MG63 (cell line): Measurements from ENCODE around the gene NTRK3. TPM values are rescaled to one million over a fixed set of nuclear protein-coding genes. Genes with fewer than 3 reads are reported as not detected.
A peak's percentile ranks its signal among the peaks of the same experiment; 100 is the strongest.
"Not testable (repeated sequence)": the region's sequence is repeated elsewhere in the genome, so short reads cannot be mapped to it uniquely, and the experiment has no call there.

Experiments
- DNase-seq: peaks from one replicate; pipeline ENCODE4 v3.0.0-alpha.2; 2020
- H3K27me3 ChIP-seq: fragments of 250-450 bp; sonication (Bioruptor Pico); 2 replicates; pipeline ENCODE4 v1.5.1; 2020; ENCODE audit warnings: mild to moderate bottlenecking, moderate library complexity
- H3K36me3 ChIP-seq: fragments of 250-450 bp; sonication (Bioruptor Pico); 2 replicates; pipeline ENCODE4 v1.5.1; 2020; ENCODE audit warnings: mild to moderate bottlenecking, moderate library complexity
- H3K4me3 ChIP-seq: fragments of 250-450 bp; sonication (Bioruptor Pico); 2 replicates; pipeline ENCODE4 v1.5.1; 2020; ENCODE audit warnings: mild to moderate bottlenecking, moderate library complexity
- H3K9me3 ChIP-seq: fragments of 250-450 bp; sonication (Bioruptor Pico); 2 replicates; pipeline ENCODE4 v1.5.1; 2020; ENCODE audit warnings: mild to moderate bottlenecking, moderate library complexity
- total RNA-seq: library from RNA; depleted of rRNA; stranded (reverse); fragments of >200 nt; shearing (Covaris generic); gene quantifications from 2 replicates; pipeline ENCODE4 v1.2.3, GENCODE V29; 2014; ENCODE audit warnings: low replicate concordance

NTRK3 gene
- total RNA-seq, 1 experiment from 2014 or later = 4.0 TPM

DNA sequence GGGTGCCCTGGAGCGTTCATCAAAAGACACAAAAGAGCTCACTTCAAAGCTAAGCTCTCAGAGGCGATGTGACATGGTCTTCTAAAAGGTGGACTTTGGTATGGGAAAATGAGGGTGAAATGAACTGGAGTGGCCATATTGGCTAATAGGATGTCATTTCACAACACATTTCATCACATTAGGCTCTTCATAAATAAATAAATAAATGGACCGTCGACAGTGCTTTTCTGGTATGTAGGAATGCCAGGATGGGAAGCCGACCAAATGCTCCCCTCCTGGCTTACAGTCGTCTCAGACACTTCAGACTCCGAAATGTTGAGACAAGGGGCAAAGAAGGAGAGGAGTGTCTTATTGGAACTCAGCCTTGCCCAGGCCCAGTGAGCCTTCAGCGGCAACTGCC is 383.0 kb downstream of the NTRK3 start:
- no peaks in the 10 kb centered on the region for H3K27me3 ChIP-seq
- DNase-seq = no peak
- H3K9me3 ChIP-seq = no peaks in the 10 kb centered on the region
- H3K36me3 ChIP-seq = no peaks in the 10 kb centered on the region
- no peak overlapping the region for H3K4me3 ChIP-seq

DNA sequence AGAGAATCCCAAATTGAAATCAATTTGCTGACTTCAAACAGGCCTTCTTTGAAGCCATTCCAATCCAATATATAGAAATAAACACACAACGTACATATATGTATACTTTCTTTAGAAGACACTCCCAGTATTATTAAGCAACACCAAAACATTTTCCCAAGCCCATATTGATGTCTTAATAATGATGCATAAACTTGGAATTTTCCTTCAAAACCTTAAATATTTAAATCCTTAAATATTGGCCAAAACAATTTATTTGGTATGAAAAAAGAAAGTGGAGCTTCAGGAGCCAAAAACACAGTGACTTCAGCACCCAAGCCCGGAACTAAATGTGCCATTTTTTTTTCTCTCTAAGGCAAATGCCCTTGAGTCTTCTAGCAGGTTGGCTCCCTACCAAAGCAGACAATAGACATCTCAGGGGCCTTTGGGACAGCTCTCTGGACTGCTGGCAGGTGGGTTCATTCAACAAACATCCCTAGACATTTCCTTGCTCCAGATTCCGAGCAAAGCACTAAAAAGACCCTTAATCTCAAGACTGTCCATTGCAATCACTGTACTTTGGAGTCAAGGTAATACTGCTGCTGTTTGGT is 384.7 kb downstream of the NTRK3 start:
- no peak for DNase-seq
- Histone ChIP-seq H3K9me3 (no peaks in the 10 kb centered on the region), H3K4me3 (no peak overlapping the region), H3K27me3 (no peaks in the 10 kb centered on the region), H3K36me3 (no peaks in the 10 kb centered on the region)

DNA sequence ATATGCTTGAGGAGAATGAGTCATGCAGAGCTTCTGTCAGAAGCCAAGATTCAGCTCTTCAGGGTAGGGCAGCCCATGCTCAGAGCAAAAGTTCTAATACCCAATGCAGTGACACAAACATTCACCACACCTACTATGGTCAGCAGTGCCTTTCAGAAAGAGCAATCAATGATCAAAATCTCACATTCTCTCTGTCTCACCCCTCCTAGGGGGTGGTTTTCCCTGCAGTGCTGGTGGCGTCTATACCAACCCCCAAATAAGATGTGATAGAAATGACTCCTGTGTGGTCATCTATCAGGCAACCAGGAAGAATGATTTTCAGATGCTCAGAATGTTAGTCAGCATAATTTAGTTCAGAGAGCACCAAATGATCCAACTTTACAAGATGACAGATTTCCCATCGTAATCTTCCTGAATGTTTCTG is 385.3 kb downstream of the NTRK3 start:
- peak; percentile 32 for DNase-seq
- Histone ChIP-seq H3K27me3 (no peaks in the 10 kb centered on the region), H3K4me3 (no peak overlapping the region), H3K9me3 (no peaks in the 10 kb centered on the region), H3K36me3 (no peaks in the 10 kb centered on the region)

DNA sequence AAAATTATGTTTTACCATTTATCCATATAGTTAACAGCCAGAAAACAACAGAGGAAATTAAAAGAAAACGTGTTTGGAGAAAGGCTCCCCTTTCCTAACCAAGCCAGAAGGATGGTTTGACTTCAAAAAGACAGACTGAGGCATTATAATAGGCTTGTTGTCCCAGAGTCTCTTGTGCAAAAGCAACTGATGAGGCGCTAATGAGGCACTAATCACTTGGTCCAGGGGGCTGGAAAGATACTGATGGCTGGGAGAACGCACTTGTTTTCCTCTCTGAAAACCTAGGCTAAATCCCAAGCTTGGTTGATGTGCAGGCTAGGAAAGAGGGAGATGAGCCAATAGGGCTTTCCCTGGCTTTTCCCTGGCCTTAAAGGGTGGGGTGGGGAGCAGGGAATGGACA is 389.6 kb downstream of the NTRK3 start:
- H3K9me3 ChIP-seq = no peaks in the 10 kb centered on the region
- H3K4me3 ChIP-seq = no peak overlapping the region
- H3K27me3 ChIP-seq = no peaks in the 10 kb centered on the region
- H3K36me3 ChIP-seq = no peaks in the 10 kb centered on the region
- DNase-seq = no peak

DNA sequence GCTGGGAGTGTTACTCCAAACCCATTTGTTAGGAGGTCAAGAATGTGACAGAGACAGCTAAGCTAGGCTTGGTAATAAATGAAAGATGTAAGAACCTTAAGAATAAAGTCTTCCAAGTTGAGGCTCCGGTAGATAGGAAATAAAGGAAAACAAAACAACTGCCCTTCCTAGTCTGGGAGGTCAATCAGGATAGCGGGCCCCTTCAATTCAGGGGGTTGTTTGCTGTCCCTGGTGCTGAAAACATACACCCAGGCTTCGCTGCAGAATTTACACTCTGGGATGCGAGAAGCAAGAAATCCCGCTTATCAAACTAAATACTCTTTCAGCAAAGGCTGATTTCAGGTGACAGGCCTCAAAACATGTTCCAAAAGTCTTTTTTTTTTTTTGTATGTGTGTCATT is 393.4 kb downstream of the NTRK3 start:
- no peaks in the 10 kb centered on the region for H3K27me3 ChIP-seq
- no peak overlapping the region for H3K4me3 ChIP-seq
- no peaks in the 10 kb centered on the region for H3K36me3 ChIP-seq
- H3K9me3 ChIP-seq = no peaks in the 10 kb centered on the region
- no peak for DNase-seq

DNA sequence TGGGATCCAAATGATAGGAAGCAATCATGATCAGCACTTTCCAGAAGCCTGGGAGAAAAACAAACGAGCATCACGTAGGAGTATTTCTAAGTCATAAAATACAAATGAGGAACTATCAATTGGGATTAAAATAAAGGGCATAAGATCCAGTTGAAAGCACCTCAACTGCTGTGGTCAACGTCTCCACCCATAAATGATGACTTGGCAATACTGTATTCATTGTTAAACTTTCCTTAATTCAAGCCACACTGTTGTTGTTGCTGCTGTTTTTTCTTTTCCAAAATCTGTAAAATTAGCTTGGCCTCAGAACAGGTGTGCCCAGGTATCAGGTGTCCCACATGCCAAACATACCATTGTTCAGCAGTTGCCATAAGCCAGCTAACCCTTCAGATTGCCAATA is 395.8 kb downstream of the NTRK3 start:
- Histone ChIP-seq H3K9me3 (no peaks in the 10 kb centered on the region), H3K36me3 (no peaks in the 10 kb centered on the region), H3K4me3 (no peak overlapping the region), H3K27me3 (no peaks in the 10 kb centered on the region)
- DNase-seq = no peak

DNA sequence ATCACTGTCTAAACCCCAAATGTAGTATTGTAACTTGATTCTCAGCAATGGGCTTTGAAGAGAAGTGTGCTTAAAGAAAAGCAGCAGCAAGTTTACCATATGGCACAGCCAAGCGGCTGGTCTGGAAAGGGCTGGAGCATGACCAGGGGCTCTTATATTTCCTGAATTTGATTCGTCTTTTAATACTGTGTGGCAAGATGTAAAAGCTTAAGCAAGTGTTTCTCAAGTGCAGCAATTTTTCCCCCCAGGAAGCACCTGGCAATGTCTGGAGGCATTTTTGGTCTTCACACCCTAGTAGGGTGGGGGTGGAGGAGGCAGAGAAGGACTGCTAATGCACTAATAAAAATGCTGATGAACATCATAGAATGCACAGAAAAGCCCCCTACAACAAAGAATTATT is 397.9 kb downstream of the NTRK3 start:
- Histone ChIP-seq H3K27me3 (no peaks in the 10 kb centered on the region), H3K36me3 (no peaks in the 10 kb centered on the region), H3K9me3 (no peaks in the 10 kb centered on the region), H3K4me3 (no peak overlapping the region)
- DNase-seq = no peak

DNA sequence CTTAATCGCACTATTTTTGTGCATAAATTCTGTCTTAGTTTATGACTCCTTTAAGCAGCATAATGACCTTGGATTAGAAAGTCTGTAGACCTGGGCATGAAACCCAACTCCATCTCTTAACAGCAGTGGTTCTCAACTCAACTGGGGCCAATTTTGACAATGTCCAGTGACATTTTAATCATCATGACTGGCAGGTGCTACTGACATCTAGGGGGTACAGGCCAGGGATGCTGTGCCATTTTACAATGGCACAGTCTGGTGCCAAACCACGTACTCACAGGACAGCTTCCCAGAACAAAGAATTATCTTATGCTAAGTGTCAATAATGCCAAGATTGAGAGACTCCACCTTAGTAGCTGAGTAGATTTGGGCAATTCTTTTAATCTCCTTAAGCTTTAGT is 405.0 kb downstream of the NTRK3 start:
- H3K4me3 ChIP-seq = no peak overlapping the region
- H3K9me3 ChIP-seq = no peaks in the 10 kb centered on the region
- H3K36me3 ChIP-seq = no peaks in the 10 kb centered on the region
- H3K27me3 ChIP-seq = no peaks in the 10 kb centered on the region
- no peak for DNase-seq

DNA sequence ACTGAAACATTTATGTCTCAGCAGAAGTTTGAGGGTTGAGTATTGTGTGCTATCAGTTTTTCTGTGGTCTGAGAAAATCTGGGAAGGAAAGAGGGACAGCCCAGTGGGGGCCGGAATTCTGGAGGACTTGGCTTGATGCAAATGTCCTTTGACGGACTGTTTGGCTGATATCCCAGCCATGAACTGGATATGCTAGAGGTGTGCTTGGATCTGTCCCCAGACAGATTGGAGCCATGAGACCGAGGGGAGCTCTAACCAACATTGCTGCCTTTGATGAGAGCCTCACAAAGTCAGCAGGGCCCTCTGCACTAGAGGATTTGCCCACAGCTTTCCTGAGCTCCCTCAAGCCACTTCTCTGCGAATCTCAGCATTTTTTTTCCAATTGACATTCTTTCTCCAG is 405.6 kb downstream of the NTRK3 start:
- Histone ChIP-seq H3K9me3 (no peaks in the 10 kb centered on the region), H3K4me3 (no peak overlapping the region), H3K27me3 (no peaks in the 10 kb centered on the region), H3K36me3 (no peaks in the 10 kb centered on the region)
- no peak for DNase-seq

DNA sequence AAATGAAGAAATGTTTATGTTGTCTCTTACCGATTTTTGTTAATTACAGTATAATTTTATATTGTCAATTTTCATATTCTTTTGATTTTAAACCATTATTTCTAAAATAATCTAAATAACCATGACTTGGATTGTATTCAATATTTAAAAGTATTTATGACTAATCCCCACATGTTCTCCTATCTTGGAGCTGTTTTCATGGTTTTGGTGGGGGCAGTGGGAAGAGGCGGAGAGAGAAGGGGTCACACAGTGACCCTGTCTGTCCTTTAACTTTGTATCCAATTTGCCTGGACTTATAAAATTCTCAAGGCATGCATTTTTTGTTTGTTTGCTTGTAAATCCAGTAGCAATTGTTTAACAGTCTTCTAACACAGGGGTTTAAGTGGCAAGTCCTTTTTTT is 407.4 kb downstream of the NTRK3 start:
- no peak for DNase-seq

DNA sequence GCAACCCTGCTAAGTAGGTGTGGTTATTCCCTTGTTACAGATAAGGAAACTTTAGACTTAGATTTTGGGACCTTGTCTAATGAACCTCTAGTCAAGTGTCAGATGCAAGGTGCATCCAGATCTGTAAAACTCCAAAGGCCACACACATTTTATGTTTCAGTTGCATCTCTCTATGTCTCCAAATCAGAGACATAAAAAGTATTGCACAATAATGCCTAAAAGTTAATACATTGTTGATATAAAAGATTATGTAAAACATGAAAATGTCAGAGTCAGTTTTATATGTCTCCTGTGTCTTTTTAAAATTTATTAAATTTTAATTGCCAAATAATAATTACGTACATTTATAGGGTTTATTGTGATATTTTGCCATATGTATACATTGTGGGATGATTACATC is 408.5 kb downstream of the NTRK3 start:
- Histone ChIP-seq H3K9me3 (no peaks in the 10 kb centered on the region), H3K27me3 (no peaks in the 10 kb centered on the region), H3K36me3 (no peaks in the 10 kb centered on the region), H3K4me3 (no peak overlapping the region)
- DNase-seq = no peak

More for the DNA sequence above, 407.4 kb downstream of the NTRK3 start:
- no peak overlapping the region for H3K4me3 ChIP-seq
- H3K27me3 ChIP-seq = no peaks in the 10 kb centered on the region
- H3K36me3 ChIP-seq = no peaks in the 10 kb centered on the region
- no peaks in the 10 kb centered on the region for H3K9me3 ChIP-seq

DNA sequence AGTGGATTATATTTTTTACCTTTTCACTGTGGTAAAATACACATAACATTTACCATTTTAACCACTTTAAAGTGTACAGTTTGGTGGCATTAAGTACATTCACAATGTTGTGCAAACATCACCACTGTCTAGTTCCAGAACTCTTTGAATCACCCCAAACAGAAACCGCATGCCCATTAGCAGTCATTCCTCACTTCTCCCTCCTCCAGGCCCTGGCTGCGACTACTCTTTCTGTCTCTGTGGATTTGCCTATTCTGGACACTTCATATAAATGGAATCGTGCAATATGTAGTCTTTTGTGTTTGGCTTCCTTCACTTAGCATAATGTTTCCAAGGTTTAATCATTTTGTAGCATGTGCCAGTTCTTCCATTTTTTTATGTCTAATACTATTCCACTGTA is 409.8 kb downstream of the NTRK3 start:
- peak; percentile 37 for DNase-seq
- Histone ChIP-seq H3K9me3 (no peaks in the 10 kb centered on the region), H3K36me3 (no peaks in the 10 kb centered on the region)

DNA sequence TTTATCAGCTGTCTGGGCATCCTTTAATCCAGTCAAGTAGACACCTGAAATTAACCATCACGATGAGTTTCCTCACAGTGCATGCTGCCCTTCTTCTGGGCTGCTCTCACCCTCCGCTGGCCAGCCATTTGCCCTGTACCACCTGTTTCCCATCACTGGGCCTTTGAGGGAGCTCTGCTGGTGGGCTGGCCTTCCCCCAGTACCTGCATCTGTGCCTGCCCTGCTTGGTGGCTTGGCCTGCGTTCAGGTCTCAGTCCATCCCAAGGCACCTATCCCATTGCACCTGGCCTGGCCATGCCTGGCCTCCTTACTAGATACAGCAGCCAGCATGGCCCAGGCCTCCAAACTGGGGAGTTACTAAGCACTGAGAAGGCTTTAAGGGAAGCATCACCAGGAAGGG is 413.2 kb downstream of the NTRK3 start:
- Histone ChIP-seq H3K27me3 (no peaks in the 10 kb centered on the region), H3K36me3 (no peaks in the 10 kb centered on the region), H3K9me3 (no peaks in the 10 kb centered on the region), H3K4me3 (no peak overlapping the region)
- DNase-seq = no peak

More for the DNA sequence above, 409.8 kb downstream of the NTRK3 start:
- H3K27me3 ChIP-seq = no peaks in the 10 kb centered on the region
- H3K4me3 ChIP-seq = no peak overlapping the region

DNA sequence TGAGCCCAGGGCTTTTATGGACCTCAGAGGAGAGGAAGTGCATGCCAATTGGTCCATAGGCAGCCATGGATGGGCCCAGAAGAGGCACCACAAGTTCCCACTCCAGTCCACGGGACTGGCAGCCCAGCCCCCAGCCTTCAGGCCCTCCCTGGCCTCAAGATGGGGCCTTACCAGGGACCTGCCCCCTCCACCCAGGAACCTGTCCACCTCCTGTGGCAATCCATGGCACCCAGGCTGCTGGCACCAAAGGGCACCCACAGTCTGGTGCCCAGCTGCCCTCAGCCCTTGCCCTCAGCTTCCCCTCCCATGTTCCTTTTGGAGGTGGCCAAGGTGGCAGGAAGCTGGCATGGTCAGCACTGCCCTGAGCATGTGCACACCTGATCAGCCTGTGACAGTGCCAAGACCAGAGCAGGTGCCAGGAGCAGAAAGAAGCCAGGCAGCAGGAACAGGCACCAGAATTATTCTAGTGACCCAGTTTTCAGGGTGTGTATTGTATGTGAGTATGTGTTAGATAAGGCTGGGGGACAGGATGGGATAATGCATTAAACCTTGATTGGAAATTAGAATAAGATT is 415.0 kb downstream of the NTRK3 start:
- Histone ChIP-seq H3K4me3 (no peak overlapping the region), H3K27me3 (no peaks in the 10 kb centered on the region), H3K9me3 (no peaks in the 10 kb centered on the region), H3K36me3 (no peaks in the 10 kb centered on the region)
- no peak for DNase-seq

DNA sequence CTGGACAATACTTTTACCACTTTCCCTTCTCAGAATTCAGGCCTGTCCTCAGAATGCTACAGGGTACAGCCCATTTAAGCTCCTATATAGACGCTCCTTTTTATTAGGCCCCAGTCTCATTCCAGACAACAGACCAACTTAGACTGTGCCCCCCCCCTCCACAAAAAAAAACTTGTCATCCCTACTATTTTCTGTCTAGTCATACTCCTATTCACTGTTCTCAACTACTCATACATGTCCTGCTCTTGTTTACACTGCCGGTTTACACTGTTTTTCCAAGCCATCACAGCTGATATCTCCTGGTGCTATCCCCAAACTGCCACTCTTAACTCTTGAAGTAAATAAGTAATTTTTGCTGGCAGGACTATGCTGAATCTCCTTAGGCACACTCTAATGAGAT is 420.7 kb downstream of the NTRK3 start:
- H3K9me3 ChIP-seq, H3K27me3 ChIP-seq, H3K36me3 ChIP-seq, H3K4me3 ChIP-seq, DNase-seq: not testable (repeated sequence)

DNA sequence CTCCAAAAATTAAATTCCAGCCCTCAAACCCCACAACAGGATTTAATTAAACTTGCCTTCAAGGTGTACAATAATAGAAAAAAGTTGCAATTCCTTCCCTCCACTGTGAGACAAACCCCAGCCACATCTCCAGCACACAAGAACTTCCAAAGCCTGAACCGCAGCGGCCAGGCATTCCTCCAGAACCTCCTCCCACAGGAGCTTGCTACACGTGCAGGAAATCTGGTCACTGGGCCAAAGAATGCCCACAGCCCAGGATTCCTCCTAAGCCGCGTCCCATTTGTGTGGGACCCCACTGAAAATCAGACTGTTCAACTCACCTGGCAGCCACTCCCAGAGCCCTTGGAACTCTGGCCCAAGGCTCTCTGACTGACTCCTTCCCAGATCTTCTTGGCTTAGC is 423.2 kb downstream of the NTRK3 start:
- H3K36me3 ChIP-seq, H3K9me3 ChIP-seq, H3K4me3 ChIP-seq, H3K27me3 ChIP-seq, DNase-seq: not testable (repeated sequence)

DNA sequence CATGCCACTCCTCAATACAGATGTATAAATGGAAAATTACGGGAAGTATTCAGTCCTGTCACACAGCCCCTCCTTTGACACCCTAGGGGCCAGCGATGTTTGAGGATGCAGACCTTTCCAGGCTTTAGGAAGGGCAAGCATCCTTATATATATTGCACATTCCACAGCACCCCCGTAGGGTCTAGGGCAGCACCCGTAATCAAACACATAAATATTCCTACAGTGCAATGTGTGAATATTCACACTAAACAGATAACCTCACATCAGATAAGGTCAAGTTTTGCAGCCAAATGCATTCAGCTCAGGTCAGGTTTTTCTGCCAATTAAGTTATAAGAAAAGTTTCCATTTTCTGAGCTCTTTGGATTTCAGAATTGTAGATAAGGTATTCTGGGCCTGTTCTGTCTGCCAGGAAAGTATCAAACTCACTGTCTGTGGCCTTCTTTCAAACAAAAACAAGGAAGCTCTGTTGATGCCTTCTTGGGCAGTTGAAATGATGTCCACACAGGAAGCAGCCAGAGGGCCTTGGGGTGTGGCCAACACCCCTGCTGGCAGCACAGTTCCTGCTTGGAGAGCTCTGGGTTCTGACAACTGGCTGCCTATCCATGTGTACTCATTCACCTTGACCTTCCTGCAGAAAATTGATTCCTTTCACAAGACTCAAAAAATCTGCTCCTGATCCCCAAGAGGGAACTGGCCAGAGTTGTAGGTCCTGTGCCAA is 427.0 kb downstream of the NTRK3 start:
- H3K36me3 ChIP-seq = no peaks in the 10 kb centered on the region; the same call in 1 of the 2 replicates
- H3K27me3 ChIP-seq = no peaks in the 10 kb centered on the region
- H3K9me3 ChIP-seq = peaks cover 25% of the 10 kb centered on the region
- DNase-seq = peak; percentile 88
- no peak overlapping the region for H3K4me3 ChIP-seq

DNA sequence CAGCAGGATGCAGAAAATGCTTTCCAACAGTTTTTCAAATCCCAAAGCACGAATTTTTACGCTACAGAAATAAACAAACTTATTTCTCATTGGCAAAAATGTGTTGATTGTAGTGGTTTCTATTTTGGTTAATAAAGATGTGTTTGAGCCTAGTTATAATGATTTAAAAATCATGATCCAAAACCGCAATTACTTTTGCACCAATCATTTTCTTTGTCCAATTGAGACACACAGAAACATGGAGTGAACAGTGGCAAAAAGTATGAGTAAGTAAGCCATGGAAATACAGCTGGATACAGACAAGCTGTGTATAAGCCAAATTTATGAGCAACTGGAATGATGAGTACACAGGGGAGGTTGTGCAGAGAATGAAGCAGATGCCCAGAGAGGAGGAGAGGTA is 427.9 kb downstream of the NTRK3 start:
- Histone ChIP-seq H3K4me3 (no peak overlapping the region), H3K9me3 (peaks cover 25% of the 10 kb centered on the region), H3K36me3 (no peaks in the 10 kb centered on the region; the same call in 1 of the 2 replicates), H3K27me3 (no peaks in the 10 kb centered on the region)
- no peak for DNase-seq
